Measurements from ENCODE around the gene RNF180. TPM values are rescaled to one million over a fixed set of nuclear protein-coding genes. Genes with fewer than 3 reads are reported as not detected.
"Not testable (repeated sequence)": the region's sequence is repeated elsewhere in the genome, so short reads cannot be mapped to it uniquely, and the experiment has no call there.

RNF180 gene
- total RNA-seq, 6 experiments from 2014 or later, result not detected

- Mint-ChIP-seq H3K4me3 (no peak overlapping the region), H3K27ac (no peak overlapping the region)
- no peak for TF ChIP-seq CTCF (IDR thresholded peaks at IDR 0.05)
Measured at GRCh38 chr5:64384765-64385164, 219.1 kb downstream of the RNF180 start.

GRCh38 chr5:64397552-64397951 is 231.9 kb downstream of the RNF180 start:
- no peaks in the 10 kb centered on the region; the same call in 1 of the 2 replicates for H3K36me3 Mint-ChIP-seq (ENCODE audit: low read depth)
- H3K27me3 Mint-ChIP-seq (ENCODE audit: insufficient read depth), result no peaks in the 10 kb centered on the region
- no peak overlapping the region for H3K4me3 Mint-ChIP-seq
- H3K4me1 Mint-ChIP-seq (ENCODE audit: low read depth), result no peaks in the 10 kb centered on the region
- H3K27ac Mint-ChIP-seq, result no peak overlapping the region
- peaks cover 32% of the 10 kb centered on the region for H3K9me3 Mint-ChIP-seq
- no peak for DNase-seq
- no peak for TF ChIP-seq CTCF (IDR thresholded peaks at IDR 0.05)

More at GRCh38 chr5:64384765-64385164, 219.1 kb downstream of the RNF180 start:
- no peaks in the 10 kb centered on the region for H3K4me1 Mint-ChIP-seq (ENCODE audit: low read depth)
- no peaks in the 10 kb centered on the region; the same call in 1 of the 2 replicates for H3K27me3 Mint-ChIP-seq (ENCODE audit: insufficient read depth)
- DNase-seq, result no peak
- H3K9me3 Mint-ChIP-seq, result peaks cover 14% of the 10 kb centered on the region
- no peaks in the 10 kb centered on the region for H3K36me3 Mint-ChIP-seq (ENCODE audit: low read depth)

- H3K4me1 Mint-ChIP-seq (ENCODE audit: low read depth); H3K27me3 Mint-ChIP-seq (ENCODE audit: insufficient read depth); DNase-seq; H3K27ac Mint-ChIP-seq; H3K4me3 Mint-ChIP-seq; H3K36me3 Mint-ChIP-seq (ENCODE audit: low read depth): not testable (repeated sequence)
- peaks cover 32% of the 10 kb centered on the region for H3K9me3 Mint-ChIP-seq
Measured at GRCh38 chr5:64398735-64399134, 233.1 kb downstream of the RNF180 start.

GRCh38 chr5:64407103-64407825 is 241.6 kb downstream of the RNF180 start:
- not testable (repeated sequence) for DNase-seq; H3K27ac Mint-ChIP-seq; H3K4me1 Mint-ChIP-seq (ENCODE audit: low read depth); H3K36me3 Mint-ChIP-seq (ENCODE audit: low read depth); H3K27me3 Mint-ChIP-seq (ENCODE audit: insufficient read depth); H3K4me3 Mint-ChIP-seq
- peaks cover 45% of the 10 kb centered on the region for H3K9me3 Mint-ChIP-seq

GRCh38 chr5:64417390-64417789 is 251.7 kb downstream of the RNF180 start:
- TF ChIP-seq CTCF (IDR thresholded peaks at IDR 0.05), result no peak
- no peak overlapping the region for H3K27ac Mint-ChIP-seq
- DNase-seq, result no peak
- H3K27me3 Mint-ChIP-seq (ENCODE audit: insufficient read depth), result no peaks in the 10 kb centered on the region
- H3K36me3 Mint-ChIP-seq (ENCODE audit: low read depth), result no peaks in the 10 kb centered on the region
- peaks cover 34% of the 10 kb centered on the region for H3K9me3 Mint-ChIP-seq
- no peak overlapping the region for H3K4me3 Mint-ChIP-seq
- H3K4me1 Mint-ChIP-seq (ENCODE audit: low read depth), result no peaks in the 10 kb centered on the region

GRCh38 chr5:64418013-64418412 is 252.4 kb downstream of the RNF180 start:
- no peaks in the 10 kb centered on the region for H3K27me3 Mint-ChIP-seq (ENCODE audit: insufficient read depth)
- no peak overlapping the region for H3K4me3 Mint-ChIP-seq
- H3K9me3 Mint-ChIP-seq, result peaks cover 39% of the 10 kb centered on the region
- no peaks in the 10 kb centered on the region for H3K36me3 Mint-ChIP-seq (ENCODE audit: low read depth)
- no peak overlapping the region for H3K27ac Mint-ChIP-seq
- TF ChIP-seq CTCF (IDR thresholded peaks at IDR 0.05), result no peak
- no peaks in the 10 kb centered on the region for H3K4me1 Mint-ChIP-seq (ENCODE audit: low read depth)
- no peak for DNase-seq

Other genes starting within 250 kb of the RNF180 start
- not detected for gene HTR1A, start 203.4 kb upstream of the RNF180 start, total RNA-seq (2021; fragmentation: NEBNext Ultra II Directional; extraction: Animal tissue kit (Norgen Biotek cat#: 25700))

All from HFFc6 (cell line).